ENCODE measurements around the gene B3GNT7.
A peak's percentile ranks its signal among the peaks of the same experiment; 100 is the strongest.

B3GNT7 gene

GRCh38 chr2:231386446-231386845, 9.1 kb upstream of the B3GNT7 start:
- no peak overlapping the region for H3K9ac ChIP-seq (ENCODE audit: low read length)
- no peak overlapping the region for H3K27ac ChIP-seq (ENCODE audit: low read depth, low read length)
- H3K4me3 ChIP-seq (ENCODE audit: low read depth, low read length) = no peak overlapping the region
- H3K4me1 ChIP-seq (ENCODE audit: control insufficient read depth, insufficient read depth, low read length) = peaks cover 10% of the 10 kb centered on the region; the same call in 1 of the 2 replicates
- no peaks in the 10 kb centered on the region for H3K27me3 ChIP-seq (ENCODE audit: control insufficient read depth, insufficient read depth, low read length)
- H3K9me3 ChIP-seq (ENCODE audit: control insufficient read depth, insufficient read depth, low read depth, low read length) = peaks cover 12% of the 10 kb centered on the region
- no peaks in the 10 kb centered on the region for H3K36me3 ChIP-seq (ENCODE audit: control insufficient read depth, insufficient read depth, low read length)

- H3K27ac ChIP-seq (ENCODE audit: low read depth, low read length) = no peak overlapping the region
- H3K36me3 ChIP-seq (ENCODE audit: control insufficient read depth, insufficient read depth, low read length) = no peaks in the 10 kb centered on the region
Measured at GRCh38 chr2:231387904-231388724, 7.4 kb upstream of the B3GNT7 start.

GRCh38 chr2:231388725-231389346, 6.7 kb upstream of the B3GNT7 start:
- Histone ChIP-seq H3K27me3 (ENCODE audit: control insufficient read depth, insufficient read depth, low read length) (no peaks in the 10 kb centered on the region), H3K36me3 (ENCODE audit: control insufficient read depth, insufficient read depth, low read length) (no peaks in the 10 kb centered on the region), H3K9me3 (ENCODE audit: control insufficient read depth, insufficient read depth, low read depth, low read length) (peaks cover 12% of the 10 kb centered on the region), H3K27ac (ENCODE audit: low read depth, low read length) (no peak overlapping the region), H3K4me1 (ENCODE audit: control insufficient read depth, insufficient read depth, low read length) (peaks cover 29% of the 10 kb centered on the region), H3K4me3 (ENCODE audit: low read depth, low read length) (no peak overlapping the region), H3K9ac (ENCODE audit: low read length) (no peak overlapping the region)

More at GRCh38 chr2:231387904-231388724, 7.4 kb upstream of the B3GNT7 start:
- H3K4me3 ChIP-seq (ENCODE audit: low read depth, low read length) = no peak overlapping the region
- H3K27me3 ChIP-seq (ENCODE audit: control insufficient read depth, insufficient read depth, low read length) = no peaks in the 10 kb centered on the region
- peaks cover 12% of the 10 kb centered on the region for H3K9me3 ChIP-seq (ENCODE audit: control insufficient read depth, insufficient read depth, low read depth, low read length)
- H3K9ac ChIP-seq (ENCODE audit: low read length) = no peak overlapping the region
- H3K4me1 ChIP-seq (ENCODE audit: control insufficient read depth, insufficient read depth, low read length) = peaks cover 22% of the 10 kb centered on the region

- H3K27ac ChIP-seq (ENCODE audit: low read depth, low read length) = no peak overlapping the region
Measured at GRCh38 chr2:231390667-231391066, 4.8 kb upstream of the B3GNT7 start.

GRCh38 chr2:231391981-231392380, 3.5 kb upstream of the B3GNT7 start:
- H3K4me3 ChIP-seq (ENCODE audit: low read depth, low read length) = no peak overlapping the region
- H3K27me3 ChIP-seq (ENCODE audit: control insufficient read depth, insufficient read depth, low read length) = peaks cover 4% of the 10 kb centered on the region; the same call in 1 of the 2 replicates
- no peaks in the 10 kb centered on the region for H3K9me3 ChIP-seq (ENCODE audit: control insufficient read depth, insufficient read depth, low read depth, low read length)
- no peak overlapping the region for H3K9ac ChIP-seq (ENCODE audit: low read length)
- no peaks in the 10 kb centered on the region for H3K36me3 ChIP-seq (ENCODE audit: control insufficient read depth, insufficient read depth, low read length)
- H3K27ac ChIP-seq (ENCODE audit: low read depth, low read length) = no peak overlapping the region
- peaks cover 44% of the 10 kb centered on the region for H3K4me1 ChIP-seq (ENCODE audit: control insufficient read depth, insufficient read depth, low read length)

More at GRCh38 chr2:231390667-231391066, 4.8 kb upstream of the B3GNT7 start:
- H3K4me1 ChIP-seq (ENCODE audit: control insufficient read depth, insufficient read depth, low read length) = peaks cover 39% of the 10 kb centered on the region
- no peak overlapping the region for H3K9ac ChIP-seq (ENCODE audit: low read length)
- no peaks in the 10 kb centered on the region; the same call in 1 of the 2 replicates for H3K27me3 ChIP-seq (ENCODE audit: control insufficient read depth, insufficient read depth, low read length)
- H3K36me3 ChIP-seq (ENCODE audit: control insufficient read depth, insufficient read depth, low read length) = no peaks in the 10 kb centered on the region
- H3K9me3 ChIP-seq (ENCODE audit: control insufficient read depth, insufficient read depth, low read depth, low read length) = peaks cover under 1% of the 10 kb centered on the region
- no peak overlapping the region for H3K4me3 ChIP-seq (ENCODE audit: low read depth, low read length)

- no peaks in the 10 kb centered on the region for H3K9me3 ChIP-seq (ENCODE audit: control insufficient read depth, insufficient read depth, low read depth, low read length)
- H3K9ac ChIP-seq (ENCODE audit: low read length) = no peak overlapping the region
- H3K4me3 ChIP-seq (ENCODE audit: low read depth, low read length) = no peak overlapping the region
- H3K4me1 ChIP-seq (ENCODE audit: control insufficient read depth, insufficient read depth, low read length) = peaks cover 44% of the 10 kb centered on the region
- peaks cover 4% of the 10 kb centered on the region; the same call in 1 of the 2 replicates for H3K27me3 ChIP-seq (ENCODE audit: control insufficient read depth, insufficient read depth, low read length)
- peaks cover 3% of the 10 kb centered on the region; the same call in 1 of the 2 replicates for H3K36me3 ChIP-seq (ENCODE audit: control insufficient read depth, insufficient read depth, low read length)
- no peak overlapping the region for H3K27ac ChIP-seq (ENCODE audit: low read depth, low read length)
Measured at GRCh38 chr2:231392431-231393148, 2.9 kb upstream of the B3GNT7 start.

- Histone ChIP-seq H3K27ac (ENCODE audit: low read depth, low read length) (no peak overlapping the region), H3K4me1 (ENCODE audit: control insufficient read depth, insufficient read depth, low read length) (peaks cover 39% of the 10 kb centered on the region), H3K36me3 (ENCODE audit: control insufficient read depth, insufficient read depth, low read length) (peaks cover 12% of the 10 kb centered on the region), H3K4me3 (ENCODE audit: low read depth, low read length) (no peak overlapping the region), H3K9ac (ENCODE audit: low read length) (no peak overlapping the region), H3K9me3 (ENCODE audit: control insufficient read depth, insufficient read depth, low read depth, low read length) (no peaks in the 10 kb centered on the region), H3K27me3 (ENCODE audit: control insufficient read depth, insufficient read depth, low read length) (peaks cover 4% of the 10 kb centered on the region; the same call in 1 of the 2 replicates)
Measured at GRCh38 chr2:231393149-231394131, 2.1 kb upstream of the B3GNT7 start.

- peaks cover 22% of the 10 kb centered on the region for H3K36me3 ChIP-seq (ENCODE audit: control insufficient read depth, insufficient read depth, low read length)
- H3K4me1 ChIP-seq (ENCODE audit: control insufficient read depth, insufficient read depth, low read length) = peaks cover 37% of the 10 kb centered on the region
- H3K27me3 ChIP-seq (ENCODE audit: control insufficient read depth, insufficient read depth, low read length) = peaks cover 4% of the 10 kb centered on the region; the same call in 1 of the 2 replicates
- H3K9me3 ChIP-seq (ENCODE audit: control insufficient read depth, insufficient read depth, low read depth, low read length) = no peaks in the 10 kb centered on the region
- peak overlapping the region; percentile 34 for H3K9ac ChIP-seq (ENCODE audit: low read length)
- H3K4me3 ChIP-seq (ENCODE audit: low read depth, low read length) = peak overlapping the region; percentile 43
- H3K27ac ChIP-seq (ENCODE audit: low read depth, low read length) = peak overlapping the region; percentile 16; the same call in 1 of the 2 replicates
Measured at GRCh38 chr2:231394211-231395141, 1.0 kb upstream of the B3GNT7 start.

- Histone ChIP-seq H3K27me3 (ENCODE audit: control insufficient read depth, insufficient read depth, low read length) (peaks cover 4% of the 10 kb centered on the region; the same call in 1 of the 2 replicates), H3K9me3 (ENCODE audit: control insufficient read depth, insufficient read depth, low read depth, low read length) (no peaks in the 10 kb centered on the region), H3K9ac (ENCODE audit: low read length) (peak overlapping the region; percentile 69), H3K36me3 (ENCODE audit: control insufficient read depth, insufficient read depth, low read length) (peaks cover 22% of the 10 kb centered on the region), H3K27ac (ENCODE audit: low read depth, low read length) (no peak overlapping the region), H3K4me1 (ENCODE audit: control insufficient read depth, insufficient read depth, low read length) (peaks cover 45% of the 10 kb centered on the region), H3K4me3 (ENCODE audit: low read depth, low read length) (peak overlapping the region; percentile 74)
Measured at GRCh38 chr2:231396058-231396821, 730 bp downstream of the B3GNT7 start.

Data from HUES6 (cell line).